GM23248 (cell line): ENCODE results near the gene NUDCD3.

Experiments
- EZH2 ChIP-seq: fragments of 200-600 bp; sonication (generic); IDR thresholded peaks from 2 replicates; pipeline ENCODE4 v1.6.1; 2018; ENCODE audit warnings: antibody characterized with exemption, mild to moderate bottlenecking; ENCODE audit not compliant: insufficient read depth, poor library complexity, severe bottlenecking
- EZH2phosphoT487 ChIP-seq: fragments of 200-600 bp; sonication (generic); IDR thresholded peaks from 2 replicates; pipeline ENCODE4 v1.6.1; 2018; ENCODE audit warnings: antibody characterized with exemption, moderate library complexity, mild to moderate bottlenecking, low read depth; ENCODE audit not compliant: insufficient read depth

DNA sequence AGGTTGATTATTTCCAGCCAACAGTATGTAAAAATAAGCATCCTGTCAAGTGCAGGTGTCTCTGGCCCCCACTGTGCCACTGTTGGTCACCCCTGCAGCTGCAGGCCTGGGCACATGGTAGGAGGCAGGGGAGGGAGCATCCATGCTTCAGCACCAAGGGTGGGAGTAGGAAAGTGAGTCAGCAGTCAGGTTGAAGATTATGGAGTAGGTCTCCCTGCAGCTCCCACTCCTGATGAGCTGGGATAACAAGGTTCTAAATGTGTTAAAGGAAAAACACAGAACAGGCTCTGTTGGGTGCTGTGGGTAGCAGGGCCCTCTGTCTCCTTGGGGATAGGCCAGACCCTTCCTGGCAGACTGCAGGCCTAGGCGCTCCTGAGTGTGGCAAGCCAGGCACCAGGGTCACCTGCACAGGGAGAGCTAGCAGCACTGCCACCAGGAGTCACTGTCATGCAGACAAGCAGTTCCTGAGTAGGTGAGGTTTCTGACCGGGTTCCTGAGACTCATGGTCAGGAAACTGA is 59.3 kb downstream of the NUDCD3 start:
- no peak for TF ChIP-seq EZH2
- TF ChIP-seq EZH2phosphoT487 = no peak
